ENCODE measurements around the gene KIAA1217.

KIAA1217 gene

DNA sequence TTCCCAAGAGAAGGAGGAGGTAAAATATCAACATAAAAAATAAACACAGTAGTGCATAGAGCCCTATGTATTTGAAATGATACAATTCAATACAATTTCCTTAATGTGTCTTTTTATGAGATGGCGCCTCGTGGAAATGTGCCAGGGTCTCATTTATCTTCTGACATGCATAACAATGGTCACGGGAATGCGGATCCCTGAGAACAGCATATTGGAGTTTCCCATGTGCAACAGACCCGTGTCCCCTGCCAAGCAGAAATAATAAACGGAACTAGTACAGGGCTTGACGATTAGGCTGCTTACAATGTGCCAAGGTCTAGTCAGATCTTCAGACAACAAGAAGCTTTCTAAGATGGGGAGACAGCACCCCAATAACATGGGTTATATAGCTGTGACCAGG lies 296.8 kb downstream of the KIAA1217 start:
- no peak for DNase-seq

DNA sequence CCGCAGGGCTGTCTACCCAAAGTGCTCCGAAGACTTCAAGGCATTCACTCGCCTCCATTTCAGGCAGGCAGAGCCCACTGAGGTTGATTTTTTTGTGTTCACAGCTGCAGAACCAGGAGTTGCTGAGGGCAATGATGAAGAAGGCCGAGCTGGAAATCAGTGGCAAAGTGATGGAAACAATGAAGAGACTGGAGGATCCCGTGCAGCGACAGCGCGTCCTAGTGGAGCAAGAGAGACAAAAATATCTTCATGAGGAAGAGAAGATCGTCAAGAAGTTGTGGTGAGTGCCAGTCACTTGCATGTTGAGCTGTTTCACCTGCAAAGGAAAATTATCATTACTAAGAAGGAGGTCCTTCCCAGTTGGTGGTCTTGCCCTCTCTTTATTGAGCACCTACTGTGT lies 304.2 kb downstream of the KIAA1217 start:
- DNase-seq, result no peak

DNA sequence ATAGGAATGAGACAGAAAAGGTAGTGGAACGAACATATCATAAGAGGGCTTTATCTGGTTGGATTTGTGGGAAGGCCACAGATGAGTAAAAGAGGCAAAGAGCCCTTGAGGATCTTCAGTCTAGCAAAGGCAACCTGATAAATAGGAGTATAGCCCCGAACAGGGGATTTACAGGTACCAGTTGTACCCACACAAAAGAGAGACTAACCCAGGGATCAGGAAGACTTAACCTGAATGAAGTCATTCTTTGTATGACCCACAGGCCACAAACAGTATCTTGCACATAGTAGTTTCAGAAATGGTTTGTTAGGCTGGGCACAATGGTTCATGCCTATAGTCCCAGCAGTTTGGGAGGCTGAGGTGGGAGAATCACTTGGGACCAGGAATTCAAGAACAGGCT lies 306.5 kb downstream of the KIAA1217 start:
- no peak for DNase-seq

DNA sequence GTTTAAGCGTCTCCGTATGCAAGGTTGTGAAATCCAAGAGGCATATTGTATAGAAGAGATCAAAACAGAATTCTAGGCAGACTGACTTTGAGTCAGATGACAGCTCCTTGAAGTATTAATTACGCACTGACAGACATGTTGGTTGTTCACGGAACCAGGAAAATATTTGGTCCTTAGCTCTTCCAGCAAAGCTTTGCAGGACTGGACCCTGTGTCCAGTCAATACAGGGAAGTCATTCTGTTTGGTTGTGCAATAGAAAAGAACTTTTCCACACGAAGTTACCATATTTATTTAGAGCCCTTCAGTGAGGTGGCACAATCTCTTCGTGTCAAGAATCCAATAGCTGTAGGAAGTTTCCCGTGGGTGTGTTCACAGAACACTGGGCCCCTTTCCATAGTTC lies 309.5 kb downstream of the KIAA1217 start:
- no peak for DNase-seq

DNA sequence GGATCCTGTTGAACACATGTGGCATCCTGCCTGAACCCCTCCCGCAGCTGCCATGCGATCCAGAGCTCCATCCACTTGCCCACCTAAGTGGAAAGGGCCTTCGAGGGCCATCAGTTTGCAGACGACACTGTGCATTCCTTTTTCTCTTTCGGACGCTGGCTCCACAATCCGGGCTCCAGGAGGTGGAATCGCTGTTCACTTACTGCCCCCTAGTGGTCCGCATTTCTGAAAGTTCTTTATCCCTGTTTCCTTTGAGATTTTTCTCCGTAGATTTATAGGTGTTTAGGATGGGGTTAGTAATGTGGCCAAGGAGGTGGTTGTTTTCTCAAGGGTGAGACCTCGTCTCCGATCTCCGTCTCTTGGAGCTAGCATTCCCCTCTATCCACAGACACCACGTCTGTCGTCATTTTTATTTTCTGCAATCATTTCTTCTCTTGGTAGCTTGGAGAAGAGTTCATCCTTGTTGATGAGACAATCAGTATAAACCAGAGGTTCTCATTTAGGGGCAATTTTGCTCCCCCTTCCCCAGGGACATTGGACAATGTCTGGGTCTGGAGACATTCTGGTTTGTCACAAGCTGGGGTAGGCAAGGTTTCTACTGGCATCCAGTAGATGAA lies 310.2 kb downstream of the KIAA1217 start:
- peak; percentile 43 for DNase-seq

DNA sequence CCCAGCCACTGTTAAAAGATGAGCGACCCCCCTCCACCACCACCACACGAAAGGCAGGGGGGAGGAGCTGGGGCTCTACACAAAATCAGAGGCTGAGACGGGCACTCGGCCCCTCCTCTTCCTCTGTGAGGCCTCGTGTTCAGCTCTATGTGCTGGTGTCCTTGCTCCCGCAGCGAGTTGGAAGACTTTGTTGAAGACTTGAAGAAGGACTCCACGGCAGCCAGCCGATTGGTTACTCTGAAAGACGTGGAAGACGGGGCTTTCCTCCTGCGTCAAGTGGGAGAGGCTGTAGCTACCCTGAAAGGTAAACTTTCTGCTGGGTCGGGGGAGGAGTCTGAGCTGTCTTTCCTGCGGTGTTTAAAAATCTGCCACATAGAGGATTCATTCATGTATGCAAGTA lies 311.0 kb downstream of the KIAA1217 start:
- DNase-seq, result peak; percentile 16

DNA sequence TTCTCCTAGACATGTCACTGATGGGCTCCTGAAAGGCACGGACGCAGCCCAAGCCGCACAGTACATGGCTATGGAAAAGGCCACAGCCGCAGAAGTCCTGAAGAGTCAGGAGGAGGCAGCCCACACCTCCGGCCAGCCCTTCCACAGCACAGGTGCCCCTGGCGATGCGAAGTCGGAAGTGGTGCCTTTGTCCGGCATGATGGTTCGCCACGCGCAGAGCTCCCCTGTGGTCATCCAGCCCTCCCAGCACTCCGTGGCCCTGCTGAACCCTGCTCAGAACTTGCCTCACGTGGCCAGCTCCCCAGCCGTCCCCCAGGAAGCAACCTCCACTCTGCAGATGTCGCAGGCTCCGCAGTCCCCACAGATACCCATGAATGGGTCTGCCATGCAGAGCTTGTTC lies 315.4 kb downstream of the KIAA1217 start:
- DNase-seq, result no peak

DNA sequence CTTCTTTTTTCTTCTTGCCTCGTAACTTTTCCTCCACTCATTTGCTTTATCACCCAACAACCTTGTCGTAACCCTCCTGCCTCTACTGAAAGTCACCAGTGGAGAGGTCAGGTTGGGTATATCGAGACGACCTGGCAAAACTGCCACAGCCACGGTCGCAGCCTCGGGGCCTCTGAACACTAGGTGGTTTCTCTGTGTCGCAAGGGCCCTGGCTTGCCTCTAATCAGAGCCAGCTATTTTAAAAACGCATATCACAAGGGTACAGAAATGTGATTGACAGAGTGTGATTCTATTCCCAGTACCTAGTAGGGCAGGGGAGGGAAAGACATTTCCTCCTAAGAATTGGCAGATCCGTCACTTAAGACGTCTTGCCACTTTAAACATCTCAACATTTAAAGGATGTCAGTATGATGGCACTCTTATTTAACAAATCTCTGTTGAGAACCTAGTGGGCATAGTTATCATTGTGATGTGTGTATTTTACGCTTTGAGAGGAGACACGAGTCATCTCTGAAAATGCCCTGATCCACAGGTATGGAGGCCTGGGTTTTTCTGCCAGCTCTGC lies 317.2 kb downstream of the KIAA1217 start:
- DNase-seq, result no peak

DNA sequence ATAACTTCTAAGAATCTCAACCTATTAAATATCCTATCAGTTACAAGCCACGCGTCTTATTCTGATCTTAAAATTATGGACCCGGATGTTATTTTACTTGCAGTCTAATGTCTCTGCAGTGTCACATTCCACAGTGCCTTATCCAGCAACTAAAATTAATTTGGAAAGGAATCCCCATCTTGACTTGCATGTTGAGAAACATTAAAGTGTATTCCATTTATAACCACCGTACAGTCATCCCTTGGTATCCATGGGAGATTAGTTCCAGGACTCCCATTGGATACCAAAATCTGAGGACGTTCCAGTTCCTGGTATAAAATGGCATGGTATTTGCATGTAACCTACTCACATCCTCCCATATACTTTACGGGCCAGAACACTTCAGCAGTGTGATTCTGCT lies 320.0 kb downstream of the KIAA1217 start:
- DNase-seq, result no peak

DNA sequence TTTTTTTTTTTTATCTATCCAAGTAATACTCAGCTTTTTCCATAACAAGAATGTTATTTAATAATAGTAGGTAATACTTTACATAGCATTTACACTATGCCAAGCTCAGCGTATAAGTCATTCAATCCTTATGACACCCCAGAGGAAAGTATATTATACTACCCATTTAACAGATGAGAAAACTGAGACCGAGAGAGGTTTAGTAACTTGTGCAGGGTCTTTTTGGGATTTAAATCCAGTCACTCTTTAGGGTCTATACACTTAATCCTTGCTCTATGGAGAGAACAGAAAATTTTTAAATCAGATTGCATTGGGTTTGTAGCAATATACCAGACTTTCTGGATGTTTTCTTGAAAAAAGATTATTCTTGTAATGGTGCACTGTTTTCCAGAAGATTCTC lies 322.5 kb downstream of the KIAA1217 start:
- DNase-seq, result no peak

DNA sequence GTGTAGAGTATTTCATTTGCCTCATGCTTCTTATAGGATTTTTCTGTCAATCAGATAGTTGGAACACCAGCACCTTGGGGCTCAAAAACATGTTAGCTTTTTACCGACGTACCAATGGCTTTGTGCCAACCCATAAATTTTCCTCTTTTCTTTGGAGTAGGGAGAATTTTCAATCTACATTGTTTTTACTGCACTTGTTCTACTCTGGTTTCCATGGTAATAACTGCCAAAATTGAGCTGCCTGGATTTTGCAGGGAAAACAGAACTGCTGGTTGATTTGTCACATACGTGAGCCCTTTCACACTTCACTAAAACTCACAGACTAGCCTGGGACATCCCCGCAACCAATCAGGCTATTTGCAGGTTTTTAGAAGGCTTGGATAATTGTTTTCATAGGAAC lies 325.0 kb downstream of the KIAA1217 start:
- no peak for DNase-seq

DNA sequence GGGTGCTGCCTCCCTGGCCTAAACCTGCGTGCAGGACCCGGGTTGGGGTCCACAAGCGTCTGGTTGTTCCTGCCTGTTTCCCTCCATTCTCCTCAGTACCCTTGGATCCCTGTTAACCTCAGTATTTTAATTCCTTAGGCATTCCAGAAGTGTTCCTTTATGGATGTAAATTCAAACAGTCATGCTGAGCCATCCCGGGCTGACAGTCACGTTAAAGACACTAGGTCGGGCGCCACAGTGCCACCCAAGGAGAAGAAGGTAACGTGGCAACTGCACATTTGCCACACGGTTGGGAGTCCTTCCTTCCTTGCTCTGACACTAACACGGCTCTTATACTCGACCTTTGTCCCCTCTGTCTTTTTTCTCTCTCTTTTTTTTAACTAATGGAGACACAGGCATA lies 327.7 kb downstream of the KIAA1217 start:
- DNase-seq, result no peak

DNA sequence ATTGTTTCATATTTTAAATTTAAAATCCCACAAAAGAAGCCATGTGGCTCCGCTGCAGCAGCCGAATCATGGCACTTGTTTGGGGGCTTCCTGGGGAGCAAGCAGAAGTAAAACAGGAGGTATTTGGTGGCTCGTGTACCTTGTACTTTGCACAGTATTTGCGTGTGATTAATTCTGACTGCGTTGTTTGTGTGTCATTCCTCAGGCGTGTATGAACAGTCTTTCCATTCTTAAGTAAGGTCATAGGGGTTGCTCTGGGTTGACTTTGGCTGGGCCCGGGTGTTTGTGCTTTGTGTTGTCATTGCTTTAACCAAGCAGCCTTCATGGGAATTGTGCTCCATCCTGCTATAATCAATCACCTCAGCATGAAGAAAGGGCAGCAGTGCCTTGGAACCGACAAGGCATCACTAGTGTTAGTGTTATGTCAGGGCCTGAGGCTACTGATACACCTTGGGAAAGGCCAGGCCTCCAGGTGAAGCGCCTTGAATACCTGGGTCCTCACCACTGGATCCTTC lies 332.4 kb downstream of the KIAA1217 start:
- no peak for DNase-seq

DNA sequence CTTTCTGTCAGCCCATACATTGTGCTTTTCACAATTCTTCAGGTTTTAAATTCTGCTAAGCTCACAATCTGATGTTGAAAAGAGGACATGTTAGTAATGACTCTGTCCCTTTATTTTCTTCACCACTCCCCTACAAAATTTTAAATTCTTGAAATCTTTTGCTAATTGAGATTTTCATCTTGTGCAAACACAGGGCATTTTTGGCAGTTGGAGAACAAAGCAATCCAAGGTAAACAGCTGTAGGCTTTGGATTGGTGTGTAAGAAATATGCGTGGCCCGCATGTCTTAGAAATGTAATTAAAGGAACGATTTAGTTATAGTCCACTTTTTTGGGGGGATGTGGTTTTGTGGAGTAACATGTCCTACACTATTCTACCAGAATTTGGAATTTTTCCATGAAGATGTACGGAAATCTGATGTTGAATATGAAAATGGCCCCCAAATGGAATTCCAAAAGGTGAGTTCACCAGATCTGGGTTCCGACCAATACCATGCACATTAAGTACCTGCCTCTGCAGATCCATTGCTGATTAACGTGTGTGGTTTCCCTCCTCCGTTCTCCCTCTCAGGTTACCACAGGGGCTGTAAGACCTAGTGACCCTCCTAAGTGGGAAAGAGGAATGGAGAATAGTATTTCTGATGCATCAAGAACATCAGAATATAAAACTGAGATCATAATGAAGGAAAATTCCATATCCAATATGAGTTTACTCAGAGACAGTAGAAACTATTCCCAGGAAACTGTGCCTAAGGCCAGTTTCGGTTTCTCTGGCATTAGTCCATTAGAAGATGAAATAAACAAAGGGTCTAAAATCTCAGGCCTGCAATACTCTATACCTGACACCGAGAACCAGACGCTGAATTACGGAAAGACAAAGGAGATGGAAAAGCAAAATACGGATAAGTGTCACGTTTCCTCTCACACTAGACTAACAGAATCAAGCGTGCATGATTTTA lies 333.7 kb downstream of the KIAA1217 start:
- no peak for DNase-seq

DNA sequence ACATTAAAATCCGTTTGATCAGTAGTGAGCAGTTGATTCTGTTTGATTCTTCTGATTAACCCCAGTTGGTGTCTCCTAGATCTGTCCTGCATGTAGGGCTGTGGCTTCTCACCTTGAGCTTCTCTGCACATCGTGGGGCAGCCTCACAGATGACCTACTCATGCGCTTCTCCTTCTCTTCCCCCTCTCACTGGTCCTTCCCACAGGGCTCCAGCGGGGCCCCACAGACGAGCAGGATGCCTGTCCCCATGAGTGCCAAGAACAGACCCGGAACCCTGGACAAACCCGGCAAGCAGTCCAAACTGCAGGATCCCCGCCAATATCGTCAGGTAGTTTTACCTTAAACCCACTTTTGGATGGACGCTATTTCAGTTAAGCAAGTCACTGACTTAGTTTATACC lies 335.8 kb downstream of the KIAA1217 start:
- no peak for DNase-seq

DNA sequence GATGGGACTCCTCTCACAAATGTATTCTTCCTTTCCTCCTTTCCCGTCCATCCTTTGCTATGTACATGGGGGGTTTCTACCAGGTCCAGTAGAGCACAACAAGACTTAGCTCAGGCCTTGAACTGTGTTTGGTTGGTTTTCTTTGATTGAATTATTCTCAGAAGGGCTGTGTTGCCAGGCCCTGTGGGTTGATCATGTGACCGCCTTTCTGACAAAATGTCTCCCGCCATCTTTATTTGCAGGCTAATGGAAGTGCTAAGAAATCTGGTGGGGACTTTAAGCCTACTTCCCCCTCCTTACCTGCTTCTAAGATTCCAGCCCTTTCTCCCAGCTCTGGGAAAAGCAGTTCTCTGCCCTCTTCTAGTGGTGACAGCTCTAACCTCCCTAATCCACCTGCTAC lies 336.6 kb downstream of the KIAA1217 start:
- no peak for DNase-seq

DNA sequence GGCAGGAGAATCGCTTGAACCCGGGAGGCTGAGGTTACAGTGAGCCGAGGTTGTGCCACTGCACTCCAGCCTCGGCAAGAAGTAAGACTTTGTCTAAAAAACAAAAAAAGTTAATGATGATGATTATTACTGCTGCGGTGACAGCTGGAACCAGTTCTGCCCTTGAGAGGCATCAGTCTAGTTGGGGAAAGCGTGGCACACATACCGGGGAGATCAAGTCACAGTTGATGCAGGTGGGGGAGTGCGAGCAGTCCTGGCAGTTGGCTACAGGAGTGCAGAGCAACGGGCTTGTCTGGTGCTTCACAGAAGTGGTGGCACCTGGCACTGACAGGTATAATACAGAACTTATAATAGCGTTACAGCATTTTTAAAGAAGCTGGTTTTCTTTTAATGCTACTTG lies 341.7 kb downstream of the KIAA1217 start:
- DNase-seq, result no peak

DNA sequence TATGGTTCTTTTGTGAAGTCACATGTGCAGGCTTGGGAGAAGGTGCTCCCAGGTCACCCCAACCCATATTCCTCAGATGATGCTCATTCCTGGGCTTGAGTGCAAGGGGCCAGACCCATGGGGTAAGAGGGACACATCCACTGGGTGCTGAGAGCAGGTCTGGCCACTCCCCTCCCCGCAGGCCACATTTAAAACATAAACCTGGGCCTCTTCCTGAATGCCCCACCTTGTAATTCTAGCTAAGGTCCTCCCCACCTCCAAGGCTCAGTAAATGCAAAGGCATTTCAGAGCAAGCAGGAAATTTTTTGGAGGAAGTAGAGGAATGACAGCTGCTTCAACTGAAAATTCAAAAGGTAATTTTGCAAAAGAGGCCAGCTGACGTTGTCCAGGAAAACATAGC lies 342.2 kb downstream of the KIAA1217 start:
- no peak for DNase-seq

DNA sequence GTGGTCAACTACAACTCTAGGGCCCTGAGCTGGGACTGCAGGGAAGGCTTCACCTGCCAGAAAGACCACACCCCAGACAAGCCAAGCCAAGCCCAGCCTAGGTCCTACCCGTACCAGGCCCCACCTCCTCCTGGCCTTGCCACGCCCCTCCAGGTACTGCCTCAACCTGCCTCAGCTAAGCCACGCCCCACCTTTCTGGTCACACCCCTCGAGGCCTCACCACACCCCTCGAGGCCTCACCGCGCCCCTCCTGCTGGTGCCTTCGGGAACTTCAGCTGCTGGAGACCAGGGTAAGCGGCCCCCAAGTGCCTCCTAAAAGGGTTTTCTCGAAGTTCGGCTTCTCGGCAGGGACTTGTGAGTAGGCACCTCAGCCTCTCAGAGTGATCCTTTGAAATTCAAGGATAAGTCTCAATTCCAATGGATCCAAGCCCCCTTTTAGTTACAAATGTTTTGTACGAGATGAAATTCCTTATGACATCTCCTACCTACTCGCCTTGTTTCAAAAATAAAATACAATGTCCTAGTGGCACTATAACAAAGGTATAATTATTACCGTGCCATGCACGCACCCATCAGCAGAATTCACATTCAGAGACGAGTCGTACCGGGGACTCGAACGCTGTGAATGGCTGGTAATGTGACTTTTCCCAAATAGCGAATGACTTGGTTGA lies 343.5 kb downstream of the KIAA1217 start:
- DNase-seq, result no peak

DNA sequence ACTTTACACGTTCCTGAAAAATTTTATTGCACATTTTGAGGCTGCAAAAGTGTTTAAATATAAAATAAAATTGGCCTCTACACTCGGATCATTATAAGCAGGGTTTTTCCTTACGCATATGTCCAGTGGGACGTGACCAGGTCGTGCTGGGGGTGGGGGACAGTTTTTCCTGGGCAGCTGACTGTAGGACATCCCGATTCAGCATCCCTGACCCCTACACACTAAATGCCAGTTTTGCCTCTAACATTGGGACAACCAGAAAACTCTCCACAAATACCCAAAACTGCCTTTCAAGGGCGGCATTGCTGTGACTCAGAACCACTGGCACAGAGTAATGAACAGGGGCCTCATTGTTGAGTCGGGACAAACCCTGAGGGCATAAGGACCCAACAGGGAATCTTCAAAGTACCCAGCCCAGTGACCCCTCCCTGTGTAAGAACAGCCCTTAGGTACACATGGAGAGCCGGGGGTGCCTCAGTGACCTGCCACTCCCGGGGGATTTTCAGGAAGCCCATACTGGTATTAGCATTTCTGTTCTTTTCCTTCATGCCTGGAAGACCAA lies 344.2 kb downstream of the KIAA1217 start:
- no peak for DNase-seq

DNA sequence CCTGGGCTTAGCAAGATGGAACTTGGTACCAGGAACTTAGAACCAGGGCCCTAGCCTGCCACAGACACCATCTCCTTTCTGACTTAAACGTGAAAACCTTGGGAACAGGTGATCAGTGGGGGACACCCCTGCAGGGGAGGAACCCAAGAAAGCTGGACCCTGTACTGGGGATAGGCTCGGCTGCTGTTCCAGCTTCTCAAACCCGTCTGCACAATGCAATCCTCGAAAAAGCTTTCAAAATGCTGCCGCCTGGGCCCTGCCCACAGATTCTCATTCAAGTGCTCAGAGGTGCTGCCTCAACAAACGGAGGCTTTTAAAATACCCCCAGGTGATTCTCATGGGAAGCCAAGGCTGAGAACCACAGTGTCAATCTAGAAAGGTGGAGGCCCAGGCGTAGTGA lies 345.1 kb downstream of the KIAA1217 start:
- DNase-seq, result no peak

DNA sequence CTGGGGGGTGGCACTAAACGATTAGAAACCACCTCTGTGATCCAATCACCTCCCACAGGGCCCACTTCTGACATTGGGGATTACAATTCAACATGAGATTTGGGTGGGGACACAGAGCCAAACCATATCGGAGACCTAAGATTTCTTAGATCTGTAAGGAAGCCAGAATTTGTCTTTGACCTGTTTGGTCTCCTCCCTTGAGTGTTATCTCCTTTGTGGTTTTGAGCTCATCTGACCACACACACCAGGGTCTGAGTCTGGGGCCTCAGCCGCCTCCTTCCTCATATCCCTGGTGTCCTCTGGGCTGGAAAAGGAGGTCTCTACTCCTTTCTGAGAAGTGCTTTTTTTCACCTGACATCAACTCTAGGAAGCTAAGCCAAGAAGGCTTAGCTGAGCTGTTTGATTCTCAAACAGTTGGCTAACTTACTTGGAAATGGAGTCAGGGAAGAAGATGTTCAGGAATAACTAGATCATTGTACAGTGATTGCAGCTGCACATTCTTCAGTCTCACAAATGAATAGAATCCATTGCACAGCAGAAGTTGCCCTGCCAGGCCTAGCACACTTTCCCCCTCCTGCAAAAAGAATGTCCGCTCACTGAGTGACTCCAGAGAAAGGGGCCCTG lies 347.3 kb downstream of the KIAA1217 start:
- DNase-seq, result no peak
